ENCODE data around the gene ADGRG1. TPM values are rescaled to one million over a fixed set of nuclear protein-coding genes. Genes with fewer than 3 reads are reported as not detected.

ADGRG1 gene
- total RNA-seq, 1 donor from 2014 or later = 4.8 TPM

DNA sequence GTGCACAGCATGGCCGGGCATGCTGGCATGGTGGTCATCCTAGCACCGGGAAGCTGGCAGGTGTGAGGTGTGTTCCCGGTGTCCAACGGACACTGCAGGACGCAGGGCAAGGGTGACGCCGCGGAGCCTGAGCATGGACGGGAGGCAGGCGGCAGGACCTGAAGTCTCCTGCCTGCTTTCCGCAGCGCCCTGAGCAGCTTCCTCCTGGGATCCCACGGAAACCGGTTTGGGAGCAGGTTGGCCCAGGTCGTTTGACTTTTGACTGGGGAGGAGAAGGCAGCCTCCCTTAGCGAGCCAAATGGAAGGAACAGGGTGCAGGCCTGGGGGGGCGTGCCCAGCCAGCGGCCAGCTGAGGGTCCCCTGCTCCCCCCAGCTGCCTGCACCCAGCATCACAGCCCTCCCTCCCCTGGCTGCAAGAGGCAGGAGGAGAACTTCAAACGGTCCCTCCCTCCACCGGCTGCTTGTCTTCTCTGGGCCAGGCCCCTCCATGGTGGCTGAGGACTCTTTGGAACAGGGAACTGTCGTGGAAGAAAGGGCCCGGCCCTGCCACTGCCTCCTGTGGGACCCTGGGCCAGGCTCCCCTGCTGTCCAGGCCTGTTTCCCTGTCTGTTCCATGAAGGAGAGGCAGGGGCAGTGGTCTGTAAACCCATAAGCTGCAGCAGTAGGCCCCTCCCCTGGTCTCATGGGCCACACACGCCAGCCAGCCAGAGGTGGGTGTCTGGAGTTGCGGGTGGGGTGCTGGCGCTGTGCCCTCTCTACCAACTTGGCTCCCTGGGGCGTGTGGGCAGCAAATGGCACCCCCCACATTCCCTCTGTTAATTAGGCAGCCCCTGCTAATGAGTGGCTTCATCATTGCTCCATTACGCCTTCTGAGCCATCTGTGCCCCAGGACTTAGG is 7.8 kb upstream of the ADGRG1 start:
- Mint-ChIP-seq H3K4me1 (ENCODE audit: unreplicated experiment) (peaks cover 29% of the 10 kb centered on the region), H3K27ac (ENCODE audit: unreplicated experiment) (no peak overlapping the region), H3K9me3 (ENCODE audit: unreplicated experiment) (no peaks in the 10 kb centered on the region), H3K4me3 (ENCODE audit: unreplicated experiment) (no peak overlapping the region), H3K27me3 (ENCODE audit: unreplicated experiment) (no peaks in the 10 kb centered on the region), H3K36me3 (ENCODE audit: unreplicated experiment) (no peaks in the 10 kb centered on the region)
- TF ChIP-seq, protein P1, sequence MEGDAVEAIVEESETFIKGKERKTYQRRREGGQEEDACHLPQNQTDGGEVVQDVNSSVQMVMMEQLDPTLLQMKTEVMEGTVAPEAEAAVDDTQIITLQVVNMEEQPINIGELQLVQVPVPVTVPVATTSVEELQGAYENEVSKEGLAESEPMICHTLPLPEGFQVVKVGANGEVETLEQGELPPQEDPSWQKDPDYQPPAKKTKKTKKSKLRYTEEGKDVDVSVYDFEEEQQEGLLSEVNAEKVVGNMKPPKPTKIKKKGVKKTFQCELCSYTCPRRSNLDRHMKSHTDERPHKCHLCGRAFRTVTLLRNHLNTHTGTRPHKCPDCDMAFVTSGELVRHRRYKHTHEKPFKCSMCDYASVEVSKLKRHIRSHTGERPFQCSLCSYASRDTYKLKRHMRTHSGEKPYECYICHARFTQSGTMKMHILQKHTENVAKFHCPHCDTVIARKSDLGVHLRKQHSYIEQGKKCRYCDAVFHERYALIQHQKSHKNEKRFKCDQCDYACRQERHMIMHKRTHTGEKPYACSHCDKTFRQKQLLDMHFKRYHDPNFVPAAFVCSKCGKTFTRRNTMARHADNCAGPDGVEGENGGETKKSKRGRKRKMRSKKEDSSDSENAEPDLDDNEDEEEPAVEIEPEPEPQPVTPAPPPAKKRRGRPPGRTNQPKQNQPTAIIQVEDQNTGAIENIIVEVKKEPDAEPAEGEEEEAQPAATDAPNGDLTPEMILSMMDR (IDR thresholded peaks at IDR 0.05) = no peak
- no peak for DNase-seq (ENCODE audit: extremely low spot score, unreplicated experiment)

DNA sequence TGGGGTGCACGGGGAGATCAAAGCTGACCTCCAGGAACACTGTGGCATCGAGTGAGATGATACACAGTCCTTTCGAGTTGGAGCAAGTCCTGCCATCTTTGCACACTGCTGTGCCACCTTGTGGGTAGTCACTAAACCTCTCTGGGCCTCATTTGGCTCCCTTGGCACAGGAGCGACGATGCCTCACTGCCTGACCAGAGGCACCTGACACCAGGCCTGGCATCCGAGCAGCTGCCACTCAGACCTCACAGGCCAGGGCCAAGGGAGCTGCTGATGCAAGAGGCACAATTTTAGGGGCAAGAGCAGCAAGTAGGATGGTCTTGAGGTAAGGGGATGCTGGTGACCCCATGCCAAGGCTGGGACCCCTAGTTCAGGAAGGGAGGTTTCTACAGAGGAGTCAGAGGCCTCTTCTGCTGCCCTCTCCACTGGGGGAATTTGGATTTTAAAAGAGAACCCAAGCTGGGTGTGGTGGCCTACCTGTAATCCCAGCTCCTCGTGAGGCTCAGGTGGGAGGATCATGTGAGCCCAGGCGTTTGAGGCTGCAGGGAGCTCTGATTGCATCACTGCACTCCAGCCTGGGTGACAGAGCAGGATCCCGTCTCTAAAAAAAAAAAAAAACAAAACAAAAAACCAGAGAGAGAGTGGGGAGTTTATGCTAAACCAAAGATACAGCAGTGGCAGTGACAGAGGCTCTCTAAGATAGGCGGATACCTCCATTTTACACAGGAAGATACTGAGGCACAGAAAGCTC is 6.7 kb upstream of the ADGRG1 start:
- H3K27me3 Mint-ChIP-seq (ENCODE audit: unreplicated experiment) = no peaks in the 10 kb centered on the region
- no peak for DNase-seq (ENCODE audit: extremely low spot score, unreplicated experiment)
- H3K36me3 Mint-ChIP-seq (ENCODE audit: unreplicated experiment) = no peaks in the 10 kb centered on the region
- TF ChIP-seq, protein P1 (IDR thresholded peaks at IDR 0.05) = no peak
- peaks cover 29% of the 10 kb centered on the region for H3K4me1 Mint-ChIP-seq (ENCODE audit: unreplicated experiment)
- no peak overlapping the region for H3K27ac Mint-ChIP-seq (ENCODE audit: unreplicated experiment)
- no peaks in the 10 kb centered on the region for H3K9me3 Mint-ChIP-seq (ENCODE audit: unreplicated experiment)
- no peak overlapping the region for H3K4me3 Mint-ChIP-seq (ENCODE audit: unreplicated experiment)

DNA sequence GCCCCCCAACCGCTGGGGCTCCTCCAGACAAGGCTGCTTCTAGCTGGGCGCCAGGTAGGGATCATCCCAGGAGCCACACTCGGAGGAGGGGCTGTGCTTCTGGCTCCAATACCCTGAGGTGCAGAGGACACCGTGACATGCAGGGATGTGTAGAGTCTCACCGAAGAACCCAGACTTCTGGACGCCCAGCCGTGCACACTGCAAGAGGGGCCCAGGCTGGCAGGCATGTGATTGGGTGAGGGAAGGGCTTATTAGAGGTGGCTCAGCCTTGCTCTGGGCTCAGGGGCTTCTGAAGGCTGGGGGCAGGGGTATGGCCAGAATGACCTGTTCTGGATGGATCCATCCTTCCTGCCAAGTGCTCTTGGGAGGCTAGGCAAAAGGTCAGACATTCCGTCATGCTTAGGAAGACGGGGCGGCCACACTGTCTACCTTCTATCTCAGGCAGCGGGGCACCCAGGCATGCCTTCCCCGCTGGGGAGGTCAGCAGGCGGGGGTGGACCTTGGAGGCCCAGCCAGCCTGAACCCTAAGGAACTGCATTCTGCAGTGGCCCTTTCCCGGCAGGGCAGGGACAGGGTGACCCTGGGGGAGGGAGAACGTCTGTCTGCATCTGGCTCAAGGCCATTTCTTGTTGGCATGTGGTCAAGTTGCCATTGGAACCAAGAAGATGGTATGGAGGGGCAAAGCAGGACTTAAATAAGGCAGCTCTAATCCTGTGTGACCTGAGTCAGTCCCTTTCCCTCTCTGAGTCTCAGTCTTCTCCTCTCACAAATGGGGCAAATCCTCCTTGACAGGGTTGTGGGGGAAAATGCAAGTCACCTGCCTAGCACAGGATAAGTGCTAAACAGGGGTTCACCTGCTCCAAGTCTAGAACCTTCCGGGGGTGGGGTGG is 5.8 kb upstream of the ADGRG1 start:
- no peak overlapping the region for H3K4me3 Mint-ChIP-seq (ENCODE audit: unreplicated experiment)
- H3K27ac Mint-ChIP-seq (ENCODE audit: unreplicated experiment) = no peak overlapping the region
- no peaks in the 10 kb centered on the region for H3K27me3 Mint-ChIP-seq (ENCODE audit: unreplicated experiment)
- H3K36me3 Mint-ChIP-seq (ENCODE audit: unreplicated experiment) = no peaks in the 10 kb centered on the region
- peaks cover 38% of the 10 kb centered on the region for H3K4me1 Mint-ChIP-seq (ENCODE audit: unreplicated experiment)
- no peaks in the 10 kb centered on the region for H3K9me3 Mint-ChIP-seq (ENCODE audit: unreplicated experiment)
- TF ChIP-seq, protein P1 (IDR thresholded peaks at IDR 0.05) = no peak
- no peak for DNase-seq (ENCODE audit: extremely low spot score, unreplicated experiment)

DNA sequence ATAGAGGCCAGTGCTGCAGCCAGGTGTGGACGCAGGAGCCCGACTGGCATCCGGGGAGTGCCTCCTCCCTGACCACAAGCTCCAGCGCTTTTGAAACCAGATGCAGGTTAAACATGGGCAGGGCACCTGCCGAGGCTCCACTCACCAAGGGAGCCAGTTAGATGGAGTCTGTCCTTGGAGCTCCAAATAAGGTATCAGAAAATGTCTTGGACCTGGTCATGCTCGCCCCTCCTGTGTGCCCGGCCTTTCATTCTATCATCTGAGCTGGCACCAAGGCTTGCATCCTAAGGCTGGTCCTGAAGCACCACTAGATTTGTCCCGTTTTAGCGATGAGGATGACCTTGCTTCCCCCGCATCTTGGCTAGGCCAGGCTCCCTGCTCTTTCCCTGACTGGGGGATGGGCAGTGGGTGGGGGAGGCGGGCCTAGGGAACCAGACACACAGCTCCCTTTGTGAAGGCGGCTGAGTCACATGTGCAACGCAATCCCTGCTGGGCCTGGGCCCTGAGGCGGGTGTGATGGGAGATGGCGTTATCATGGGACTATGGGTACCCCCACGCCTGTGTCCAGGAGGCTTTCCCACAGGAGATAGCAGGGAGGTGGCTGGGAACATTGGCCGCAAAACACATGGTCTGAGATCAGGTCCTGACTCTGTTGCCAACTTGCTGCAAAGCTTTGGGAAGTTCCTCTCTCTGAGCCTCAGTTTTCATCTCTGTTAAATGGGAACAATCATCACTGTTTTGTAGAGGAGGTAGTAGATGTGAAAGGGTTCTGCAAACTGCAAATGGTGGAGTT is 5.0 kb upstream of the ADGRG1 start:
- no peak overlapping the region for H3K27ac Mint-ChIP-seq (ENCODE audit: unreplicated experiment)
- no peaks in the 10 kb centered on the region for H3K9me3 Mint-ChIP-seq (ENCODE audit: unreplicated experiment)
- H3K4me3 Mint-ChIP-seq (ENCODE audit: unreplicated experiment) = no peak overlapping the region
- DNase-seq (ENCODE audit: extremely low spot score, unreplicated experiment) = no peak
- H3K4me1 Mint-ChIP-seq (ENCODE audit: unreplicated experiment) = peaks cover 45% of the 10 kb centered on the region
- no peaks in the 10 kb centered on the region for H3K36me3 Mint-ChIP-seq (ENCODE audit: unreplicated experiment)
- TF ChIP-seq, protein P1 (IDR thresholded peaks at IDR 0.05) = no peak
- no peaks in the 10 kb centered on the region for H3K27me3 Mint-ChIP-seq (ENCODE audit: unreplicated experiment)

Measured in osteocyte (in vitro differentiated cells).